Ectodermal cell (in vitro differentiated cells): ENCODE results near the gene ARHGEF40.

Experiments used
- H3K27ac ChIP-seq: 2 replicates; pipeline ENCODE4 v1.7.0; 2013; ENCODE audit warnings: mild to moderate bottlenecking, low read depth, low read length; ENCODE audit not compliant: insufficient read depth, poor library complexity, severe bottlenecking
- H3K27me3 ChIP-seq: 2 replicates; pipeline ENCODE4 v1.7.0; 2013; ENCODE audit warnings: mild to moderate bottlenecking, low read length; ENCODE audit not compliant: insufficient read depth, control insufficient read depth, poor library complexity, severe bottlenecking
- H3K36me3 ChIP-seq: one replicate; pipeline ENCODE4 v1.7.0; 2013; ENCODE audit warnings: low read length; ENCODE audit not compliant: control insufficient read depth, insufficient read depth
- H3K4me1 ChIP-seq: one replicate; pipeline ENCODE4 v1.7.0; 2013; ENCODE audit warnings: low read length; ENCODE audit not compliant: control insufficient read depth, insufficient read depth
- H3K4me3 ChIP-seq: 2 replicates; pipeline ENCODE4 v1.7.0; 2013; ENCODE audit warnings: low read depth, low read length, control low read depth; ENCODE audit not compliant: insufficient read depth
- H3K9me3 ChIP-seq: 2 replicates; pipeline ENCODE4 v1.7.0; 2013; ENCODE audit warnings: mild to moderate bottlenecking, low read length, moderate library complexity; ENCODE audit not compliant: control insufficient read depth
- WGBS, 2 experiments: methylation state at CpG; one replicate each; pipeline ENCODE4 v1.1.7; 2013; ENCODE audit warnings: missing lambda C conversion rate in 2 of 2; 5-methylcytosine and 5-hydroxymethylcytosine counted together

The ARHGEF40 gene

GRCh38 chr14:21072781-21073339 is 2.8 kb downstream of the ARHGEF40 start:
- Histone ChIP-seq H3K36me3 (peaks cover 26% of the 10 kb centered on the region), H3K27ac (no peak overlapping the region), H3K4me1 (peaks cover 3% of the 10 kb centered on the region), H3K9me3 (no peaks in the 10 kb centered on the region), H3K27me3 (peaks cover 12% of the 10 kb centered on the region), H3K4me3 (no peak overlapping the region)
- 95% methylated on average over 9 of the region's 9 CpGs for WGBS, 2 experiments

- 96% methylated on average over 9 of the region's 9 CpGs for WGBS, 2 experiments
- Histone ChIP-seq H3K36me3 (peaks cover 26% of the 10 kb centered on the region), H3K27me3 (peaks cover 4% of the 10 kb centered on the region), H3K9me3 (no peaks in the 10 kb centered on the region), H3K27ac (no peak overlapping the region), H3K4me1 (peaks cover 3% of the 10 kb centered on the region), H3K4me3 (no peak overlapping the region)
Observed at GRCh38 chr14:21073921-21074320, 3.8 kb downstream of the ARHGEF40 start.

- Histone ChIP-seq H3K4me3 (no peak overlapping the region), H3K4me1 (peaks cover 3% of the 10 kb centered on the region), H3K9me3 (no peaks in the 10 kb centered on the region), H3K27me3 (no peaks in the 10 kb centered on the region), H3K27ac (no peak overlapping the region), H3K36me3 (peaks cover 30% of the 10 kb centered on the region)
- WGBS, 2 experiments = 94 to 95% methylated on average over 26 of the region's 26 CpGs
Observed at GRCh38 chr14:21074398-21075272, 4.5 kb downstream of the ARHGEF40 start.

- 93% methylated on average over 9 of the region's 9 CpGs for WGBS, 2 experiments
- no peaks in the 10 kb centered on the region for H3K27me3 ChIP-seq
- peaks cover 33% of the 10 kb centered on the region for H3K36me3 ChIP-seq
- H3K4me1 ChIP-seq = peaks cover 3% of the 10 kb centered on the region
- H3K4me3 ChIP-seq = no peak overlapping the region
- no peak overlapping the region for H3K27ac ChIP-seq
- no peaks in the 10 kb centered on the region for H3K9me3 ChIP-seq
Observed at GRCh38 chr14:21075719-21076437, 5.8 kb downstream of the ARHGEF40 start.

GRCh38 chr14:21077672-21078071 is 7.6 kb downstream of the ARHGEF40 start:
- Histone ChIP-seq H3K4me1 (no peaks in the 10 kb centered on the region), H3K4me3 (no peak overlapping the region), H3K9me3 (no peaks in the 10 kb centered on the region), H3K36me3 (peaks cover 50% of the 10 kb centered on the region), H3K27ac (no peak overlapping the region), H3K27me3 (no peaks in the 10 kb centered on the region)
- 94% methylated on average over 2 of the region's 2 CpGs for WGBS, 2 experiments

GRCh38 chr14:21078287-21078686 is 8.2 kb downstream of the ARHGEF40 start:
- WGBS, 2 experiments = 91 to 92% methylated on average over 5 of the region's 5 CpGs
- Histone ChIP-seq H3K4me1 (no peaks in the 10 kb centered on the region), H3K27ac (no peak overlapping the region), H3K4me3 (no peak overlapping the region), H3K36me3 (peaks cover 51% of the 10 kb centered on the region), H3K27me3 (no peaks in the 10 kb centered on the region), H3K9me3 (no peaks in the 10 kb centered on the region)

GRCh38 chr14:21078726-21079125 is 8.6 kb downstream of the ARHGEF40 start:
- Histone ChIP-seq H3K27ac (no peak overlapping the region), H3K27me3 (no peaks in the 10 kb centered on the region), H3K9me3 (no peaks in the 10 kb centered on the region), H3K4me1 (no peaks in the 10 kb centered on the region), H3K4me3 (no peak overlapping the region), H3K36me3 (peaks cover 47% of the 10 kb centered on the region)
- 95% methylated on average over 10 of the region's 10 CpGs for WGBS, 2 experiments

- 92 to 93% methylated on average over 30 of the region's 30 CpGs for WGBS, 2 experiments
- Histone ChIP-seq H3K4me1 (peaks cover under 1% of the 10 kb centered on the region), H3K36me3 (peaks cover 29% of the 10 kb centered on the region), H3K4me3 (no peak overlapping the region), H3K9me3 (no peaks in the 10 kb centered on the region), H3K27me3 (no peaks in the 10 kb centered on the region), H3K27ac (no peak overlapping the region)
Observed at GRCh38 chr14:21081521-21082142, 11.5 kb downstream of the ARHGEF40 start.

GRCh38 chr14:21083565-21084325 is 13.6 kb downstream of the ARHGEF40 start:
- H3K36me3 ChIP-seq = peaks cover 28% of the 10 kb centered on the region

More at GRCh38 chr14:21083565-21084325, 13.6 kb downstream of the ARHGEF40 start:
- 94 to 96% methylated on average over 11 of the region's 11 CpGs for WGBS, 2 experiments
- no peak overlapping the region for H3K27ac ChIP-seq
- peaks cover 8% of the 10 kb centered on the region for H3K4me1 ChIP-seq
- no peak overlapping the region for H3K4me3 ChIP-seq
- H3K9me3 ChIP-seq = no peaks in the 10 kb centered on the region
- no peaks in the 10 kb centered on the region for H3K27me3 ChIP-seq
